Bronchial epithelial cell (primary cell): ENCODE data around the gene ADNP. TPM values are rescaled to one million over a fixed set of nuclear protein-coding genes. Genes with fewer than 3 reads are reported as not detected.
"Not testable (repeated sequence)": the region's sequence is repeated elsewhere in the genome, so short reads cannot be mapped to it uniquely, and the experiment has no call there.

Source experiments
- DNase-seq: peaks from one replicate; pipeline ENCODE4 v3.0.0-alpha.2; 2010; ENCODE audit warnings: low read depth
- FAIRE-seq: peaks from 2 replicates; lab custom pipeline; 2011; peaks lifted over from hg19 to GRCh38; lab: Jason Lieb, UNC
- H3K27me3 ChIP-seq: 2 replicates; pipeline ENCODE4 v1.5.1; 2011; ENCODE audit warnings: low read length; ENCODE audit not compliant: control insufficient read depth, insufficient read depth
- H3K36me3 ChIP-seq: 2 replicates; pipeline ENCODE4 v1.5.1; 2011; ENCODE audit warnings: low read length; ENCODE audit not compliant: control insufficient read depth, insufficient read depth
- H3K4me3 ChIP-seq: 2 replicates; pipeline ENCODE4 v1.5.1; 2011; ENCODE audit warnings: mild to moderate bottlenecking, low read depth, low read length, control low read depth
- CTCF ChIP-seq: IDR thresholded peaks from 2 replicates; pipeline ENCODE4 v1.5.1; 2011; ENCODE audit warnings: mild to moderate bottlenecking, moderate library complexity, low read length, control low read depth, inconsistent platforms; ENCODE audit not compliant: insufficient read depth, severe bottlenecking
- total RNA-seq: library from RNA; depleted of rRNA; stranded (reverse); fragments of >200 nt; gene quantifications from 2 replicates; pipeline ENCODE4 v1.2.1, GENCODE V29; 2014

ADNP gene
- total RNA-seq, 1 donor from 2014 or later = 28.2 TPM

GRCh38 chr20:50886184-50886790 lies 45.0 kb downstream of the ADNP start:
- DNase-seq (peak; percentile 28), FAIRE-seq (no peak)
- Histone ChIP-seq H3K4me3 (no peak overlapping the region), H3K27me3 (no peaks in the 10 kb centered on the region), H3K36me3 (peaks cover 2% of the 10 kb centered on the region)
- no peak for TF ChIP-seq CTCF

GRCh38 chr20:50885781-50886180 lies 45.5 kb downstream of the ADNP start:
- Histone ChIP-seq H3K4me3 (no peak overlapping the region), H3K27me3 (no peaks in the 10 kb centered on the region), H3K36me3 (no peaks in the 10 kb centered on the region)
- TF ChIP-seq CTCF = no peak
- FAIRE-seq (no peak), DNase-seq (no peak)

GRCh38 chr20:50885068-50885467 lies 46.2 kb downstream of the ADNP start:
- DNase-seq = no peak
- H3K36me3 ChIP-seq = no peaks in the 10 kb centered on the region
- no peaks in the 10 kb centered on the region for H3K27me3 ChIP-seq
- no peak for TF ChIP-seq CTCF
- H3K4me3 ChIP-seq = no peak overlapping the region
- FAIRE-seq = no peak

- no peak for DNase-seq
- no peak overlapping the region for H3K4me3 ChIP-seq
- FAIRE-seq = no peak
- no peaks in the 10 kb centered on the region for H3K27me3 ChIP-seq
- H3K36me3 ChIP-seq = no peaks in the 10 kb centered on the region
- no peak for TF ChIP-seq CTCF
Observed at GRCh38 chr20:50883856-50884255, 47.4 kb downstream of the ADNP start.

GRCh38 chr20:50881759-50882424 lies 49.3 kb downstream of the ADNP start:
- not testable (repeated sequence) for FAIRE-seq, H3K4me3 ChIP-seq, DNase-seq, H3K27me3 ChIP-seq, H3K36me3 ChIP-seq

- no peak for TF ChIP-seq CTCF
Observed at GRCh38 chr20:50879649-50880550, 51.3 kb downstream of the ADNP start.

More at GRCh38 chr20:50879649-50880550, 51.3 kb downstream of the ADNP start:
- H3K27me3 ChIP-seq = no peaks in the 10 kb centered on the region
- FAIRE-seq (no peak), DNase-seq (no peak)
- H3K4me3 ChIP-seq = no peak overlapping the region
- H3K36me3 ChIP-seq = no peaks in the 10 kb centered on the region
